ENCODE results near the gene PPP2R3A.

Gene PPP2R3A

DNA sequence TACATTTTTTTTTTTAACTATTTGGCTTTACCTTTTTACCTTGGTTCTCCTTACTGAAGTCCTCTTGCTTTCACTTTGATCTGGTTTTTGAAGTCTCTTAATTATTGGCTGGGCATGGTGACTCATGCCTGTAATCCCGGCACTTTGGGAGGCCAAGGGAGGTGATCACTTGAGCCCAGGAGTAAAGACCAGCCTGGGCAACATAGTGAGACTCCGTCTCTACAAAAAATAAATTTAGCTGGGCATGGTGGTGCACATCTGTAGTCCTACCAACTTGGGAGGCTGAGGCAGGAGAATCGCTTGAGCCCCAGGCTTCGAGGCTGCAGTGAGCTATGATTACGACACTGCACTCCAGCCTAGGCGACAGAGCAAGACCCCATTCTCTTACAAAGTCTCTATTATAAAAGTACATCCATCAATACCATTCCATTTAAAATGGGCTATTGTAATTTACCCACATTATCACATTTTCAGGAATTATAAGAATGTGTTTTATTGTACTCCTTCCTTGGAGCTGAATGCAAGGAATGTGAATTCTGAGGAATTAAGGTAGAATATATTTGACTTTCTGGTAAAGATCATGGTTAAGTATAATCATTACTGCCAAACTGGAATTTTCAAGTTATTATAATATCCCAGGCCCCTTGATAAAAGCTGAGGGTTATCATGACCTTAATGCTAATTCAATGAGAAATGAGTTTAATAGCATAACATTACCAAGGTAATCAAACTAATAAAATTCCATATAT, 181.6 kb downstream of the PPP2R3A start:
- H3K4me3 ChIP-seq (replicated peaks in 1 of 2; ENCODE audit: low read depth in 2 of 2, low read length in 2 of 2) = no peak overlapping the region
- TF ChIP-seq, protein P1, sequence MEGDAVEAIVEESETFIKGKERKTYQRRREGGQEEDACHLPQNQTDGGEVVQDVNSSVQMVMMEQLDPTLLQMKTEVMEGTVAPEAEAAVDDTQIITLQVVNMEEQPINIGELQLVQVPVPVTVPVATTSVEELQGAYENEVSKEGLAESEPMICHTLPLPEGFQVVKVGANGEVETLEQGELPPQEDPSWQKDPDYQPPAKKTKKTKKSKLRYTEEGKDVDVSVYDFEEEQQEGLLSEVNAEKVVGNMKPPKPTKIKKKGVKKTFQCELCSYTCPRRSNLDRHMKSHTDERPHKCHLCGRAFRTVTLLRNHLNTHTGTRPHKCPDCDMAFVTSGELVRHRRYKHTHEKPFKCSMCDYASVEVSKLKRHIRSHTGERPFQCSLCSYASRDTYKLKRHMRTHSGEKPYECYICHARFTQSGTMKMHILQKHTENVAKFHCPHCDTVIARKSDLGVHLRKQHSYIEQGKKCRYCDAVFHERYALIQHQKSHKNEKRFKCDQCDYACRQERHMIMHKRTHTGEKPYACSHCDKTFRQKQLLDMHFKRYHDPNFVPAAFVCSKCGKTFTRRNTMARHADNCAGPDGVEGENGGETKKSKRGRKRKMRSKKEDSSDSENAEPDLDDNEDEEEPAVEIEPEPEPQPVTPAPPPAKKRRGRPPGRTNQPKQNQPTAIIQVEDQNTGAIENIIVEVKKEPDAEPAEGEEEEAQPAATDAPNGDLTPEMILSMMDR (IDR thresholded peaks at IDR 0.05; ENCODE audit: low read depth, low read length) = no peak
- DNase-seq (ENCODE audit: low read depth in 2 of 2) = no peak

DNA sequence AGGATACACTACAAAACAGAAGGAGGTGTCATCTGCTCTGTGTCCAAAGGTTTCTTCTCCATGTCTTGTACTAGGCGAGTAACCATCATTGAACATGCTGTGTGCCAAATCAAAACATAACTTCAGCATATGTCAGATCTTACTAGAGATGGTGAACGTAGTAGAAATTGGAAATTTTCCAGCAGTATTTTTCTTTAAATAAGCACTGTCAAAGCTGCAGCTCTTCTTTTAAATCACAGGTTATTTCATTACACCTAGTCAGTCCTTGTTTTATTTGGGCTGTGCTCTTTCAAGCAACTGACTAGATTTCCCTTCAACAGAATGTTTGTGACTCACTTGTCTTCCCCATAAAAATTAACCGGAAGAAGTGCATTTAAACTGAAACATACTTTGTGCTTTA, 184.1 kb downstream of the PPP2R3A start:
- peak in 1 of 2 donors; percentile 54 for DNase-seq (ENCODE audit: low read depth in 2 of 2)
- TF ChIP-seq, protein P1 (IDR thresholded peaks at IDR 0.05; ENCODE audit: low read depth, low read length) = no peak
- no peak overlapping the region for H3K4me3 ChIP-seq (replicated peaks in 1 of 2; ENCODE audit: low read depth in 2 of 2, low read length in 2 of 2)

GRCh38 chr3:136151219-136151618, 185.7 kb downstream of the PPP2R3A start:
- TF ChIP-seq, protein P1 (IDR thresholded peaks at IDR 0.05; ENCODE audit: low read depth, low read length) = no peak
- DNase-seq (ENCODE audit: low read depth in 2 of 2) = no peak
- no peak overlapping the region for H3K4me3 ChIP-seq (replicated peaks in 1 of 2; ENCODE audit: low read depth in 2 of 2, low read length in 2 of 2)

DNA sequence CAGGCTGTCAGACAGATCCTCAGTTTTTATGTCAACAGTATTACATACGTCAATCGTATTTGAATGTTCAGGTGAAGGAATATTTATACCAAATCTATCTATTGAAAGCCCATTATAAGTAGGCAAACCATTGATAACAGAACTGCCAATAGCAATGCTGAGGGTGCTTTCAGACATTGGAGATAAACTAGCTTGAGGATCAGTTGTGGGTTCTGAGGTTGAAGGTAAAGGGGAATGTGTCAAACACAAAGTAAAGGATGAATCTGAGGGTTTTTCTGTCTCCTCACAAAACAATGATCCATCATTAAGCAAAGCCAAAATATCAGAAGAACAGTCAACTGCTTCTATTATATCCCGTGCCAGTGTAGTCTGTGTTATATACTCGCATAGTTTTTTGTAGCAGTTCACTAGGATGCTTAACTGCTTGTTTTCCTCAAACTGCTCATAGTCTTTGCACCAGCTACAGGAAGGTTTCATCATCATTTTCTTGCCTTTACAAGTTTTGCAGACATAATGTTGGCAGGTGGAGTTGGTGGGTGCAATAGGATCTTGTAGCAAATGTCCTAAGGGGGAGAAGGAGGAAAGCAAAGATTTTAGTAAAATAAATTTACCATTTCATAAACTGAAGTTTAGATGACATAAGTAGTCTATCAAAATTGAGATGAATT, 186.8 kb downstream of the PPP2R3A start:
- DNase-seq (ENCODE audit: low read depth in 2 of 2) = no peak
- no peak overlapping the region for H3K4me3 ChIP-seq (replicated peaks in 1 of 2; ENCODE audit: low read depth in 2 of 2, low read length in 2 of 2)
- TF ChIP-seq, protein P1 (IDR thresholded peaks at IDR 0.05; ENCODE audit: low read depth, low read length) = no peak

- no peak overlapping the region for H3K4me3 ChIP-seq (replicated peaks in 1 of 2; ENCODE audit: low read depth in 2 of 2, low read length in 2 of 2)
- TF ChIP-seq, protein P1 (IDR thresholded peaks at IDR 0.05; ENCODE audit: low read depth, low read length) = no peak
- DNase-seq (ENCODE audit: low read depth in 2 of 2) = no peak
These were observed 187.4 kb downstream of the PPP2R3A start for GRCh38 chr3:136152963-136153362.

DNA sequence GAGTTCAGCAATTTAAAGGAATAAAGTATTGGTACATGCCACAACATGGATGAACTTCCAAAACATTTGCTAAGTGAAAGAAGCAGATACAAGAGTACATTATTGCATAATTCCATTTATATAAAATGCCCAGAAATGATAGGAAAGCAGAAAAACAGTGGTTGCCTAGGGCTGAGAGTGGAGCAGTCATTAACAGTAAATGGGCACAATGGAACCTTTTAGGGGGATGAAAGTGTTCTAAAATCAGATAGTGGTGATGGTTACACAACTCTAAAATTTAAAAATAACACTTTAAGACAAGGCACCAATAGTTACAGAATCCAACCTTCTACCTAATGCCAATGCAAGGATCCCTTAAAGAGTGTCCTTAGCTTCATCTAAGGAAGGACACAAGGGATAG, 196.0 kb downstream of the PPP2R3A start:
- TF ChIP-seq, protein P1 (IDR thresholded peaks at IDR 0.05; ENCODE audit: low read depth, low read length) = no peak
- no peak overlapping the region for H3K4me3 ChIP-seq (replicated peaks in 1 of 2; ENCODE audit: low read depth in 2 of 2, low read length in 2 of 2)
- DNase-seq (ENCODE audit: low read depth in 2 of 2) = peak in 1 of 2 donors; percentile 29

Measured in cardiac fibroblast (primary cell).